Osteoblast (primary cell): ENCODE measurements around the gene RAX2. TPM values are rescaled to one million over a fixed set of nuclear protein-coding genes. Genes with fewer than 3 reads are reported as not detected.

Experiments used
- DNase-seq: peaks from one replicate; pipeline ENCODE4 v3.0.0; 2011; ENCODE audit warnings: low spot score, mixed read lengths; ENCODE audit not compliant: insufficient read length; ENCODE audit errors: missing footprints
- H2AFZ ChIP-seq: 2 replicates; pipeline ENCODE4 v1.6.0; 2011; ENCODE audit warnings: mild to moderate bottlenecking, low read length
- H3K27ac ChIP-seq: 2 replicates; pipeline ENCODE4 v1.5.1; 2011; ENCODE audit warnings: mild to moderate bottlenecking, low read depth, low read length, moderate library complexity
- H3K27me3 ChIP-seq: 2 replicates; pipeline ENCODE4 v1.6.0; 2012; ENCODE audit warnings: mild to moderate bottlenecking, control low read depth, inconsistent platforms, low read length, moderate library complexity; ENCODE audit not compliant: insufficient read depth
- H3K36me3 ChIP-seq: 2 replicates; pipeline ENCODE4 v1.5.1; 2011; ENCODE audit warnings: mild to moderate bottlenecking, low read length, control low read depth, moderate library complexity; ENCODE audit not compliant: insufficient read depth
- H3K4me1 ChIP-seq: 2 replicates; pipeline ENCODE4 v1.5.1; 2011; ENCODE audit warnings: mild to moderate bottlenecking, low read length, control low read depth, moderate library complexity; ENCODE audit not compliant: insufficient read depth
- H3K4me2 ChIP-seq: 2 replicates; pipeline ENCODE4 v1.6.0; 2011; ENCODE audit warnings: mild to moderate bottlenecking, low read length; ENCODE audit not compliant: insufficient read depth
- H3K4me3 ChIP-seq: fragments of 200-600 bp; sonication (generic); 3 replicates; pipeline ENCODE4 v1.5.1; 2012; ENCODE audit warnings: mild to moderate bottlenecking, low read length, inconsistent platforms; ENCODE audit not compliant: insufficient read depth
- H3K79me2 ChIP-seq: 2 replicates; pipeline ENCODE4 v1.6.0; 2012; ENCODE audit warnings: mild to moderate bottlenecking, low read length, control low read depth, inconsistent platforms; ENCODE audit not compliant: insufficient read depth
- H3K9me3 ChIP-seq: 2 replicates; pipeline ENCODE4 v1.5.1; 2011; ENCODE audit warnings: low read depth, low read length, control low read depth
- H4K20me1 ChIP-seq: 2 replicates; pipeline ENCODE4 v1.6.0; 2012; ENCODE audit warnings: mild to moderate bottlenecking, low read length, control low read depth; ENCODE audit not compliant: insufficient read depth
- total RNA-seq: library from RNA; depleted of rRNA; stranded (reverse); fragments of >200 nt; gene quantifications from 2 replicates; pipeline ENCODE4 v1.2.3, GENCODE V29; 2012
- TF ChIP-seq, protein P1 (sequence below): IDR thresholded peaks from 2 replicates; pipeline ENCODE4 v1.5.1; 2011; ENCODE audit warnings: mild to moderate bottlenecking, low read depth, low read length, moderate library complexity; ENCODE audit errors: extremely low read depth

RAX2 gene
- total RNA-seq, 1 donor, result not detected

DNA sequence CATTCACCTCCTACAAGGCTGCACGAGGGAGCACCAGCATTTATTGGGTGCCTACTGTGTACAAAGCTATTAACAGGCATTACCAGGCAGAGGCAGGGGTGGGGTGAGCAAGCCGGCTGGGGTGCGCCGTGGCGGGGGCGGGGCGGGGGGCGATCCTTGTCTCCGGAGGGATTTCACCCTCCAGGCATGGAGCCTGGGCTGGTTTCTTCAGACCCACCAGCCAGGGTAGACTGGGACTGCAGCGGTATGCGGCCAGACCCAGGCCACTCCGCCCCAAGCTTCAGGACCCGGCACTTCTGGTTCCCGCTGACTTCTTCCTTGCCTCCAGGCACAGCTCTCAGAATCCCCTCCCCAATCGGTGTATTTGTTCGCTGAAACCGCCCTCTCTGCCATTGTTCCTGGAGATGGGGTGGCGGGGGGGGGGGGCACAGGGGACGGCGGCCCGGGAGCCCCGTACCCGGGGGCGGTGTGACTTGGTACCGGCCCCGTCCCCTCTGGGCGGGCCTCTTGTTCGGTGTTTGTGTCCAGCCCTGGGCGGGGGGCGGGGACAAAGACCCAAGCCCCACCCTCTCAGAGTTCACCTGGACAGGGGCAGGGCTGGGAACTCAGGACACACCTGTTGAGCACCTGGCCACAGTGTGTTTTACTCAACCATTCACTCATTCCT lies 49.5 kb downstream of the RAX2 start:
- Histone ChIP-seq H3K9me3 (no peaks in the 10 kb centered on the region), H3K4me1 (no peaks in the 10 kb centered on the region), H2AFZ (no peak overlapping the region), H3K4me2 (no peak overlapping the region), H4K20me1 (no peaks in the 10 kb centered on the region), H3K4me3 (no peak overlapping the region), H3K27me3 (peaks cover 37% of the 10 kb centered on the region), H3K79me2 (no peaks in the 10 kb centered on the region), H3K36me3 (no peaks in the 10 kb centered on the region), H3K27ac (no peak overlapping the region)
- TF ChIP-seq, protein P1, sequence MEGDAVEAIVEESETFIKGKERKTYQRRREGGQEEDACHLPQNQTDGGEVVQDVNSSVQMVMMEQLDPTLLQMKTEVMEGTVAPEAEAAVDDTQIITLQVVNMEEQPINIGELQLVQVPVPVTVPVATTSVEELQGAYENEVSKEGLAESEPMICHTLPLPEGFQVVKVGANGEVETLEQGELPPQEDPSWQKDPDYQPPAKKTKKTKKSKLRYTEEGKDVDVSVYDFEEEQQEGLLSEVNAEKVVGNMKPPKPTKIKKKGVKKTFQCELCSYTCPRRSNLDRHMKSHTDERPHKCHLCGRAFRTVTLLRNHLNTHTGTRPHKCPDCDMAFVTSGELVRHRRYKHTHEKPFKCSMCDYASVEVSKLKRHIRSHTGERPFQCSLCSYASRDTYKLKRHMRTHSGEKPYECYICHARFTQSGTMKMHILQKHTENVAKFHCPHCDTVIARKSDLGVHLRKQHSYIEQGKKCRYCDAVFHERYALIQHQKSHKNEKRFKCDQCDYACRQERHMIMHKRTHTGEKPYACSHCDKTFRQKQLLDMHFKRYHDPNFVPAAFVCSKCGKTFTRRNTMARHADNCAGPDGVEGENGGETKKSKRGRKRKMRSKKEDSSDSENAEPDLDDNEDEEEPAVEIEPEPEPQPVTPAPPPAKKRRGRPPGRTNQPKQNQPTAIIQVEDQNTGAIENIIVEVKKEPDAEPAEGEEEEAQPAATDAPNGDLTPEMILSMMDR, result no peak
- peak; percentile 84 for DNase-seq

DNA sequence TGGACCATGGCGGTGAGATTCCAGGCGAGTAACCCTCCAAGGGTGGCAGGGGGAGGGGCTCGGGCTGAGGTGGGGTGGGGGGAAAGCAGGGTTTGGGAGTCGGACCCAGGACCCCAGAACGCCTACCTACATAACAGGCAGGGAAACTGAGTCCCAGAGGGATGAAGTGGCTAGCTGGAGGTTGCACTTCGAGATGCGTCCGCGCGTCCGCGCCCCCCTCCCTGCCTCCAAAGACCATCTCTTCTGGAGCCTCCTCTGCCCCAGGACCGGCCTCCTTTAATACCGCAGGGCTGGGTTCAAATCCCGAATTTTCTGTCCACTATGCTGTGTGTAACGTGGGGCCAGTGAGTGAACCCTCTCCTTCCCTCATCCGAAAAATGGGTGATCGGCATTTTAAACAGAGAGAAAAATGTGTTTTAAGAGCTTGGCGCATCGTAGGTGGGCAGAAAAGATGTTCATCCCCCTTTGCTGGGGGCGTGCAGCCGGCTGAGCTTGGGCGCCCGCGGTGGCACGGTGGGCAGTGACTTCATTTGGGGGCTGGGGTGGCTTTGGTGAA lies 50.1 kb downstream of the RAX2 start:
- DNase-seq, result peak; percentile 60
- H2AFZ ChIP-seq, result no peak overlapping the region
- H3K9me3 ChIP-seq, result no peaks in the 10 kb centered on the region
- no peak overlapping the region for H3K4me3 ChIP-seq
- no peaks in the 10 kb centered on the region for H3K79me2 ChIP-seq
- H3K4me1 ChIP-seq, result no peaks in the 10 kb centered on the region
- H3K36me3 ChIP-seq, result no peaks in the 10 kb centered on the region
- TF ChIP-seq, protein P1, result no peak
- H3K4me2 ChIP-seq, result no peak overlapping the region
- H3K27me3 ChIP-seq, result peaks cover 37% of the 10 kb centered on the region
- no peaks in the 10 kb centered on the region for H4K20me1 ChIP-seq
- H3K27ac ChIP-seq, result no peak overlapping the region

DNA sequence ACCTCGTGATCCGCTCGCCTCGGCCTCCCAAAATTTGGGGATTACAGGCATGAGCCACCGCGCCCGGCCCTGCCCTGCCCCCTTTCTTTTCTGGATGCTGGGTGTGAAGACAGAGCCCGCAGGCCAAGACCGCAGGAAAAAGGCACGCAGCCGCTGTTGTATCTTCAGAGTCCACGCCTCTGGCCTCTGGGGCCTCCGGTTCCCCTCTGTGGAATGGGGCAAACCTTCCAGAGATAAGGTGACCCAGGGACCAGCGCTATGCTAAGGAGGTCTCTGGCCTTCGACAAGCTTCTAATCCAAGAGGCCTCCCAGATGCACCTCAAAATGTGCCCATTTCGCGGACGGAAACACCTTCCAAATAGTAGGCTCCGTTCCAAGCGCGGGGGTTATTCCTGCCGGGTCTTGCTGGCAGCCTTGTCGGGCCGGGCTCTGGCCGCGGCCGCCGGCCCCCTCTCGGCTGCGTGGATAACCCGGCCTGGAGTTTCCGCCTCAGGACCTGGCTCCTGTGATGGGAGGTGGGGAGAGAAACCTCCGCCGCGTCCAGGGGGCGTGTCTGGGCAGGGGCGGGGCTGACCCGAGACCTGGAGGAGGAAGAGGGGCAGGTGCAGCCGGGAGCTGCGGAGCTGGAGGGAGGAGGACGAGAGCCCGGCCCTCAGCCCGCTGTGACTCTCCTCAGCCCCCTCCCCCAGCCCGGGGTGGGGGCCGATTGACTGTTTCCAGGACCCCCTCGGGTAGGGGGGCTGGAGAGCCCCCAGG lies 50.7 kb downstream of the RAX2 start:
- Histone ChIP-seq H3K36me3 (no peaks in the 10 kb centered on the region), H3K4me1 (no peaks in the 10 kb centered on the region), H3K27ac (no peak overlapping the region), H3K9me3 (no peaks in the 10 kb centered on the region), H3K79me2 (no peaks in the 10 kb centered on the region), H3K4me2 (no peak overlapping the region), H3K4me3 (no peak overlapping the region), H4K20me1 (no peaks in the 10 kb centered on the region), H2AFZ (no peak overlapping the region), H3K27me3 (peaks cover 37% of the 10 kb centered on the region)
- TF ChIP-seq, protein P1, result no peak
- peak; percentile 98 for DNase-seq

DNA sequence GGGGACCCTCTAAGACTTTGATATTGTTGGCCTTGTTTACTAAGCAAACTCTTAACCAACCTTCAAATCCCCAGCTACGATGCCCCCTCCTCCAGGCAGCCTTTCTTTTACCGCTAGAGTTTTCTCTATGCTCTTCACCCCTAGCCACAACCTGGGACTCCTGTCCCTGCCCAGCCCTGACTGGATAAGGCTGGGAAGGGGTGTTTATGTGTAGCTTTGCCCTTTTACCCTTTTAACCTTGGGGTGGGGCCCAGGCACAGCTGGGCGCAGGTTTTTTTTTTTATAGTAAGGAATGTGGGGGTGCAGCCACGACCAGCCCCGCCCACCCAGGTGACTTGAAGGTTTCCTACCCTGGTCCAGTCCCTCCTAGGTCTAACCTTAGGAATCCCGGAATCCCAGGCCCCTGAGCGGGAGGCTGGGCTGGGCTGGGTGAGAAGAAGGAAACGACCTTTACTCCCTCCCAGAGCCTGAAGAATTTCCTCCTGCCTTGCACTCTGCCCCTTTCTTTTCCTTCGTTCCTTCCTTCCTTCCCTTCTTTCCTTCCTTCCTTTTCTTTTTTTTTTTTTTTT lies 51.6 kb downstream of the RAX2 start:
- Histone ChIP-seq H3K4me3 (no peak overlapping the region), H3K9me3 (no peaks in the 10 kb centered on the region), H4K20me1 (no peaks in the 10 kb centered on the region), H3K36me3 (no peaks in the 10 kb centered on the region), H3K27me3 (peaks cover 32% of the 10 kb centered on the region), H3K4me1 (no peaks in the 10 kb centered on the region), H3K27ac (no peak overlapping the region), H3K4me2 (no peak overlapping the region), H3K79me2 (no peaks in the 10 kb centered on the region), H2AFZ (no peak overlapping the region)
- TF ChIP-seq, protein P1, result no peak
- DNase-seq, result peak; percentile 65
